CD14-positive monocyte (primary cell): Measurements from ENCODE around the gene CCDC136. TPM values are rescaled to one million over a fixed set of nuclear protein-coding genes. Genes with fewer than 3 reads are reported as not detected.

Experiments
- DNase-seq, 3 donors: peaks; one replicate each; pipeline ENCODE4 v3.0.0-alpha.2; 2011 to 2022
- H2AFZ ChIP-seq: 2 replicates; pipeline ENCODE4 v1.6.0; 2012; ENCODE audit warnings: mild to moderate bottlenecking, low read depth, low read length, inconsistent platforms; ENCODE audit not compliant: insufficient read depth, poor library complexity, severe bottlenecking
- H3K27ac ChIP-seq, 2 donors: 1 replicate in 1 of 2; 2 replicates in 1 of 2; pipeline ENCODE4 v1.5.1; 2012 to 2013; ENCODE audit warnings: low read length in 2 of 2, control low read depth in 1 of 2, inconsistent platforms in 1 of 2, low read depth in 1 of 2, mild to moderate bottlenecking in 1 of 2
- H3K27me3 ChIP-seq, 2 donors: one replicate each; pipeline versions ENCODE4 v1.6.0 to v1.6.1; 2011 to 2013; ENCODE audit warnings: low read length in 2 of 2; ENCODE audit not compliant: control insufficient read depth in 2 of 2, insufficient read depth in 2 of 2
- H3K36me3 ChIP-seq, 2 donors: replicated peaks in 1 of 2; 1 replicate in 1 of 2; 2 replicates in 1 of 2; pipeline versions ENCODE4 v1.5.1 to v1.6.1; 2012 to 2013; ENCODE audit warnings: low read length in 2 of 2, control low read depth in 1 of 2, inconsistent platforms in 1 of 2, mild to moderate bottlenecking in 1 of 2; ENCODE audit not compliant: insufficient read depth in 2 of 2, control insufficient read depth in 1 of 2
- H3K4me1 ChIP-seq, 2 donors: 1 replicate in 1 of 2; 2 replicates in 1 of 2; pipeline versions ENCODE4 v1.5.1 to v1.6.1; 2012 to 2013; ENCODE audit warnings: low read length in 2 of 2, control low read depth in 1 of 2, inconsistent platforms in 1 of 2, mild to moderate bottlenecking in 1 of 2, moderate library complexity in 1 of 2; ENCODE audit not compliant: insufficient read depth in 2 of 2, control insufficient read depth in 1 of 2
- H3K4me2 ChIP-seq: replicated peaks from 2 replicates; pipeline ENCODE3; 2012; ENCODE audit warnings: low read length, moderate library complexity, mild to moderate bottlenecking; ENCODE audit not compliant: poor library complexity, severe bottlenecking; ENCODE audit errors: extremely low read depth
- H3K4me3 ChIP-seq, 3 experiments: fragments of 200-600 bp in 1 of 3; sonication (generic) in 1 of 3; replicated peaks in 1 of 3; 1 replicate in 2 of 3; 2 replicates in 1 of 3; pipeline ENCODE4 v1.5.1; 2011 to 2013; ENCODE audit warnings: low read length in 3 of 3, mild to moderate bottlenecking in 3 of 3, control low read depth in 2 of 3, low read depth in 2 of 3, inconsistent platforms in 1 of 3, moderate library complexity in 1 of 3
- H3K79me2 ChIP-seq: 2 replicates; pipeline ENCODE4 v1.6.0; 2012; ENCODE audit warnings: mild to moderate bottlenecking, control low read depth, inconsistent platforms, low read length, moderate library complexity; ENCODE audit not compliant: insufficient read depth
- H3K9ac ChIP-seq: 2 replicates; pipeline ENCODE4 v1.6.0; 2017; ENCODE audit warnings: low read length, mild to moderate bottlenecking; ENCODE audit not compliant: insufficient read depth, poor library complexity, severe bottlenecking
- H3K9me3 ChIP-seq, 2 donors: replicated peaks in 1 of 2; 1 replicate in 1 of 2; 2 replicates in 1 of 2; pipeline versions ENCODE4 v1.5.1 to v1.6.1; 2012 to 2013; ENCODE audit warnings: low read length in 2 of 2, control low read depth in 1 of 2; ENCODE audit not compliant: control insufficient read depth in 1 of 2, insufficient read depth in 1 of 2
- H4K20me1 ChIP-seq: 2 replicates; pipeline ENCODE4 v1.6.0; 2012; ENCODE audit warnings: mild to moderate bottlenecking, low read length, control low read depth, moderate library complexity; ENCODE audit not compliant: insufficient read depth
- H3K27ac Mint-ChIP-seq, 7 donors: one replicate each; pipeline ENCODE4 v1.8.0; 2020; ENCODE audit warnings: mild to moderate bottlenecking in 7 of 7, mixed read lengths in 7 of 7, moderate library complexity in 6 of 7, inconsistent platforms in 2 of 7
- H3K27me3 Mint-ChIP-seq, 3 donors: one replicate each; pipeline ENCODE4 v1.8.0; 2021 to 2022; ENCODE audit warnings: low read depth in 3 of 3, mild to moderate bottlenecking in 3 of 3, mixed read lengths in 3 of 3, moderate library complexity in 3 of 3, inconsistent platforms in 1 of 3
- H3K36me3 Mint-ChIP-seq, 2 donors: one replicate each; pipeline ENCODE4 v1.8.0; 2020; ENCODE audit warnings: mixed read lengths in 2 of 2, inconsistent platforms in 1 of 2, mild to moderate bottlenecking in 1 of 2
- H3K4me1 Mint-ChIP-seq: one replicate; pipeline ENCODE4 v1.8.0; 2020; ENCODE audit warnings: mild to moderate bottlenecking, mixed read lengths
- H3K4me3 Mint-ChIP-seq, 2 donors: one replicate each; pipeline ENCODE4 v1.8.0; 2020; ENCODE audit warnings: mild to moderate bottlenecking in 2 of 2, mixed read lengths in 2 of 2, moderate library complexity in 1 of 2
- H3K9me3 Mint-ChIP-seq, 7 donors: one replicate each; pipeline ENCODE4 v1.8.0; 2020 to 2022; ENCODE audit warnings: mixed read lengths in 7 of 7, mild to moderate bottlenecking in 6 of 7, moderate library complexity in 6 of 7, inconsistent platforms in 2 of 7
- CTCF ChIP-seq: fragments of 200-600 bp; IDR thresholded peaks from one replicate; pipeline ENCODE4 v1.8.0; 2022; ENCODE audit warnings: antibody characterized with exemption, mild to moderate bottlenecking
- WGBS: methylation state at CpG from one replicate; pipeline ENCODE4 v1.1.5; 2013; ENCODE audit warnings: missing lambda C conversion rate; ENCODE audit not compliant: insufficient coverage; 5-methylcytosine and 5-hydroxymethylcytosine counted together
- intact Hi-C, 2 donors: fragments of 100-400 bp; cut with micrococcal nuclease; formaldehyde crosslinking; loops; one replicate each; pipeline versions ENCODE4 v1.15.0 to v1.15.1; 2023
- polyA plus RNA-seq, 3 donors: library from polyadenylated mRNA; depleted of rRNA in 1 of 3; unstranded in 2 of 3; stranded (reverse) in 1 of 3; fragments of 300-500 nt in 2 of 3; fragments of >200 nt in 1 of 3; fragmentation: Illumina TruSeq in 2 of 3; gene quantifications; 1 replicate in 2 of 3; 2 replicates in 1 of 3; pipeline ENCODE4 v1.2.3, GENCODE V29; 2012 to 2021

Gene CCDC136
- polyA plus RNA-seq, 3 donors: 0.26 to 2.6 TPM; not detected in 1

DNA sequence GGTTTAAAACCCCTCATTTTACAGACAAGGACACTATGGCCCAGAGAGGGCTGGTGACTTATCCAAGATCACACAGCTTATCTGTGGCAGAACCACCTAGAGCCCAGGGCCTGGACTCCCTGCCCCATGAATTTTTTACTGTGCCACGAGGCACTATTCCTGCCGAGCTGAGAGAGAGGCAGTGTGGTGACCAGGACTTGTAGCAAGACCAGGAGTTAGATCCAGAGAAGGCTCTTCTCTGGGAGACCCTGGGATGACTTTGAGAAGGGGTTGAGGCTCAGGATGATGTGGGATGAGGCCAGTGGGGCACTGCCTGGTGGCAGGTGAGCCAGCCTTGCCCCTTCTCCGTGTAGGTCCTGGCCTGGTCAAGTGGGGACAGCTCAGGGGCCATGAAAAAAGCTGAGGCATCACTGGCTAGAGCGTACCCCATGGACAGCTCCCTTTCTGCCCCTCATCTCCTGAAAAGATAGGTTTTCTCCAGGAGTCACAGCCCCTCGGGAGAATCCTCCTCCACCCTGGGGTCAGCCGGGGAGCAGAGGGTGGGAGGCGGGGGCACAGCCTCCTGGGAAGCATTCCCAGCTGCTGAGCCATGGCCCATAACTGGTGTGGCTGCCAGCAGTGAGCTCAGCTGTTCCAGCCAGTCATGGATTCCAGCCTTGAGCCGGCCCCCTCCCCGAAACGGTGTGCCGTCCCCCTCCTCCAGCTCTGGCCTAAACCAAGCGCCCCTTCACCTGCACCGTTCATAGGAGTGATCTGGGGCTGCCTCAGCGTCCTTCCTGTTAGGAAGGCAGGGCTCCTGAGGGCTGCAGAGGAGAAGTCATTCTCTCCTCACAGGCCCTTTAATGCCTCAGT is 44.2 kb downstream of the CCDC136 start:
- no peaks in the 10 kb centered on the region for H3K36me3 Mint-ChIP-seq
- H3K4me1 Mint-ChIP-seq: peaks cover 8% of the 10 kb centered on the region
- Histone ChIP-seq H3K36me3 (no peaks in the 10 kb centered on the region), H3K27me3 (peaks cover 17 to 35% of the 10 kb centered on the region in 2 donors), H3K4me2 (no peak overlapping the region), H3K27ac (no peak overlapping the region), H2AFZ (no peak overlapping the region), H3K9me3 (no peaks in the 10 kb centered on the region), H4K20me1 (no peaks in the 10 kb centered on the region), H3K79me2 (no peaks in the 10 kb centered on the region), H3K4me1 (peaks cover 7 to 12% of the 10 kb centered on the region in 2 donors), H3K4me3 (no peak overlapping the region), H3K9ac (no peak overlapping the region)
- H3K9me3 Mint-ChIP-seq: peaks cover 0 to 10% (median 2%) of the 10 kb centered on the region in 7 donors
- no peak for DNase-seq
- H3K4me3 Mint-ChIP-seq: no peak overlapping the region
- TF ChIP-seq CTCF: no peak
- peaks cover 32 to 41% (median 38%) of the 10 kb centered on the region in 3 donors for H3K27me3 Mint-ChIP-seq
- intact Hi-C loops: no loop called here
- WGBS: 95% methylated on average over 12 of the region's 14 CpGs
- H3K27ac Mint-ChIP-seq: no peak overlapping the region

- Histone ChIP-seq H3K4me2 (no peak overlapping the region), H3K4me3 (no peak overlapping the region), H3K36me3 (no peaks in the 10 kb centered on the region), H3K9me3 (no peaks in the 10 kb centered on the region), H3K27ac (no peak overlapping the region), H3K79me2 (no peaks in the 10 kb centered on the region), H2AFZ (no peak overlapping the region), H3K4me1 (peaks cover 0 to 4% of the 10 kb centered on the region in 2 donors), H4K20me1 (no peaks in the 10 kb centered on the region), H3K9ac (no peak overlapping the region), H3K27me3 (peaks cover 9 to 26% of the 10 kb centered on the region in 2 donors)
- no peak for TF ChIP-seq CTCF
- Mint-ChIP-seq H3K4me3 (no peak overlapping the region), H3K9me3 (peaks cover 0 to 3% (median 0%) of the 10 kb centered on the region in 7 donors), H3K4me1 (peaks cover 2% of the 10 kb centered on the region), H3K27me3 (peaks cover 24 to 33% (median 30%) of the 10 kb centered on the region in 3 donors), H3K36me3 (no peaks in the 10 kb centered on the region), H3K27ac (no peak overlapping the region)
- no peak for DNase-seq
- whole genome bisulfite sequencing: 90% methylated on average over 5 of the region's 14 CpGs
- intact Hi-C loops: no loop called here
Measured at GRCh38 chr7:128836729-128837348, 45.1 kb downstream of the CCDC136 start.
